Activated CD8-positive, alpha-beta T cell treated with anti-CD3 and anti-CD28 coated beads for 36 hours (primary cell): ENCODE data around the gene CMTM4. TPM values are rescaled to one million over a fixed set of nuclear protein-coding genes. Genes with fewer than 3 reads are reported as not detected.

Experiments used
- ATAC-seq: fragments of 200-7000 bp; cut with Tn5 transposase; one replicate; pipeline ENCODE4 v1.10.0; 2021; ENCODE audit warnings: mild to moderate bottlenecking, moderate library complexity
- CTCF ChIA-PET: fragments of 350-600 bp; sonication (Branson Sonifier 250); formaldehyde crosslinking; loops from one replicate; lab custom pipeline; 2021; ENCODE audit warnings: antibody characterized with exemption; lab: Charles Lee
- POLR2A ChIA-PET: fragments of 350-600 bp; sonication (Branson Sonifier 250); formaldehyde crosslinking; loops from one replicate; lab custom pipeline; 2021; ENCODE audit warnings: antibody characterized with exemption; lab: Charles Lee
- DNase-seq: peaks from one replicate; pipeline ENCODE4 v3.0.0-alpha.2; 2020
- H3K27ac Mint-ChIP-seq: one replicate; pipeline ENCODE4 v1.8.0; 2021; ENCODE audit warnings: mild to moderate bottlenecking, mixed read lengths
- H3K27me3 Mint-ChIP-seq: one replicate; pipeline ENCODE4 v1.8.0; 2021; ENCODE audit warnings: mixed read lengths
- H3K36me3 Mint-ChIP-seq: one replicate; pipeline ENCODE4 v1.8.0; 2021; ENCODE audit warnings: low read depth, mixed read lengths
- H3K4me1 Mint-ChIP-seq: one replicate; pipeline ENCODE4 v1.8.0; 2021; ENCODE audit warnings: low read depth, mixed read lengths
- H3K4me3 Mint-ChIP-seq: one replicate; pipeline ENCODE4 v1.8.0; 2021; ENCODE audit warnings: mild to moderate bottlenecking, moderate library complexity, mixed read lengths
- H3K9me3 Mint-ChIP-seq: one replicate; pipeline ENCODE4 v1.8.0; 2021; ENCODE audit warnings: mixed read lengths
- CTCF ChIP-seq: fragments of 200-600 bp; IDR thresholded peaks from one replicate; pipeline ENCODE4 v1.8.0; 2022; ENCODE audit warnings: antibody characterized with exemption, mild to moderate bottlenecking
- intact Hi-C: fragments of 100-400 bp; cut with micrococcal nuclease; formaldehyde crosslinking; loops from one replicate; pipeline ENCODE4 v1.10.0; 2022
- total RNA-seq, 2 experiments: library from RNA; stranded (reverse); gene quantifications; one replicate each; pipeline ENCODE4 v1.2.3, GENCODE V29; 2021

CMTM4 gene
- total RNA-seq, 2 experiments from 2014 or later = 3.2 to 3.5 TPM

GRCh38 chr16:66594739-66595138 is 101.8 kb downstream of the CMTM4 start:
- H3K27ac Mint-ChIP-seq = no peak overlapping the region
- H3K9me3 Mint-ChIP-seq = no peaks in the 10 kb centered on the region
- no peak overlapping the region for H3K4me3 Mint-ChIP-seq
- no peaks in the 10 kb centered on the region for H3K36me3 Mint-ChIP-seq
- ATAC-seq (no peak), DNase-seq (no peak)
- no peak for TF ChIP-seq CTCF
- H3K4me1 Mint-ChIP-seq = peaks cover 43% of the 10 kb centered on the region
- ChIA-PET POLR2A (interaction anchor here (0.6 to 0.8 kb wide), 2 partner anchors 40 to 157 kb away, joined by 3 read pairs; no protein-coding TSS in a partner anchor), CTCF (interaction anchor here (0.7 to 2.9 kb wide), 2 partner anchors 9 to 13 kb away, joined by 3 to 12 read pairs; no protein-coding TSS in a partner anchor)
- H3K27me3 Mint-ChIP-seq = no peaks in the 10 kb centered on the region
- intact Hi-C loops = no loop called here

- intact Hi-C loops = no loop called here
These were observed 103.7 kb downstream of the CMTM4 start for GRCh38 chr16:66592814-66593213.

GRCh38 chr16:66592241-66592640 is 104.3 kb downstream of the CMTM4 start:
- POLR2A ChIA-PET = no interaction called here
- Mint-ChIP-seq H3K36me3 (no peaks in the 10 kb centered on the region), H3K4me3 (no peak overlapping the region)

More at GRCh38 chr16:66592814-66593213, 103.7 kb downstream of the CMTM4 start:
- TF ChIP-seq CTCF = no peak
- no peak overlapping the region for H3K27ac Mint-ChIP-seq
- POLR2A ChIA-PET = no interaction called here
- no peaks in the 10 kb centered on the region for H3K36me3 Mint-ChIP-seq
- H3K4me3 Mint-ChIP-seq = no peak overlapping the region
- no peaks in the 10 kb centered on the region for H3K27me3 Mint-ChIP-seq
- CTCF ChIA-PET = interaction anchor here (0.8 to 2.9 kb wide), 3 partner anchors 15 to 83 kb away, joined by 3 to 12 read pairs (median 4); no protein-coding TSS in a partner anchor
- no peak for DNase-seq
- ATAC-seq = no peak
- no peaks in the 10 kb centered on the region for H3K9me3 Mint-ChIP-seq
- H3K4me1 Mint-ChIP-seq = peaks cover 43% of the 10 kb centered on the region

GRCh38 chr16:66591018-66591417 is 105.5 kb downstream of the CMTM4 start:
- DNase-seq (no peak), ATAC-seq (no peak)
- H3K9me3 Mint-ChIP-seq = no peaks in the 10 kb centered on the region
- peak overlapping the region; percentile 69 for H3K4me3 Mint-ChIP-seq
- no peaks in the 10 kb centered on the region for H3K36me3 Mint-ChIP-seq
- intact Hi-C loops = no loop called here
- ChIA-PET POLR2A (interaction anchor here (0.7 to 2.1 kb wide), 3 partner anchors 10 to 39 kb away, joined by 3 to 11 read pairs (median 5); partner anchors contain the start of gene CKLF), CTCF (interaction anchor here (0.8 to 3.1 kb wide), 15 partner anchors 8 to 186 kb away, joined by 3 to 29 read pairs (median 5); partner anchors contain the start of genes CMTM1 and CMTM2)
- no peaks in the 10 kb centered on the region for H3K27me3 Mint-ChIP-seq
- no peak for TF ChIP-seq CTCF
- H3K27ac Mint-ChIP-seq = no peak overlapping the region
- H3K4me1 Mint-ChIP-seq = peaks cover 41% of the 10 kb centered on the region

More at GRCh38 chr16:66592241-66592640, 104.3 kb downstream of the CMTM4 start:
- Mint-ChIP-seq H3K27me3 (no peaks in the 10 kb centered on the region), H3K4me1 (peaks cover 44% of the 10 kb centered on the region), H3K9me3 (no peaks in the 10 kb centered on the region), H3K27ac (no peak overlapping the region)
- no peak for DNase-seq
- CTCF ChIA-PET = interaction anchor here (0.8 to 2.9 kb wide), 3 partner anchors 16 to 82 kb away, joined by 3 to 12 read pairs (median 4); no protein-coding TSS in a partner anchor
- no peak for TF ChIP-seq CTCF
- ATAC-seq = no peak
- intact Hi-C loops = no loop called here

- ATAC-seq (peak; percentile 51), DNase-seq (peak; percentile 30)
- ChIA-PET POLR2A (interaction anchor here (0.7 to 2.1 kb wide), 4 partner anchors 11 to 38 kb away, joined by 3 to 11 read pairs (median 4); partner anchors contain the start of genes CKLF and CMTM3), CTCF (interaction anchor here (0.8 to 3.1 kb wide), 17 partner anchors 9 to 185 kb away, joined by 3 to 29 read pairs (median 5); partner anchors contain the start of genes CMTM1 and CMTM2)
- H3K9me3 Mint-ChIP-seq = no peaks in the 10 kb centered on the region
- H3K27ac Mint-ChIP-seq = peak overlapping the region; percentile 34
- peaks cover 43% of the 10 kb centered on the region for H3K4me1 Mint-ChIP-seq
- no peaks in the 10 kb centered on the region for H3K36me3 Mint-ChIP-seq
- no peaks in the 10 kb centered on the region for H3K27me3 Mint-ChIP-seq
- no peak for TF ChIP-seq CTCF
- intact Hi-C loops = no loop called here
- peak overlapping the region; percentile 69 for H3K4me3 Mint-ChIP-seq
These were observed 106.2 kb downstream of the CMTM4 start for GRCh38 chr16:66590322-66590721.
